Loucy (cell line): ENCODE results near the gene SMIM5.

Source experiments
- H2AFZ ChIP-seq: fragments of 200-600 bp; sonication (generic); 2 replicates; pipeline ENCODE4 v1.6.0; 2016; ENCODE audit warnings: antibody characterized with exemption, mild to moderate bottlenecking, low read length, moderate library complexity
- H3F3A ChIP-seq: fragments of 200-600 bp; 2 replicates; pipeline ENCODE4 v1.6.0; 2016; ENCODE audit warnings: antibody characterized with exemption, low read depth, mild to moderate bottlenecking
- H3K27me3 ChIP-seq: fragments of 200-600 bp; sonication (generic); 2 replicates; pipeline ENCODE4 v1.6.1; 2014; ENCODE audit warnings: low read length, mild to moderate bottlenecking; ENCODE audit not compliant: insufficient read depth, poor library complexity, severe bottlenecking
- H3K36me3 ChIP-seq: fragments of 200-600 bp; sonication (generic); 2 replicates; pipeline ENCODE4 v1.6.1; 2016; ENCODE audit warnings: low read length; ENCODE audit not compliant: insufficient read depth
- H3K4me1 ChIP-seq: fragments of 200-600 bp; sonication (generic); 2 replicates; pipeline ENCODE4 v1.5.1; 2014; ENCODE audit warnings: low read length, mild to moderate bottlenecking; ENCODE audit not compliant: insufficient read depth, poor library complexity, severe bottlenecking
- H3K4me2 ChIP-seq: fragments of 200-600 bp; sonication (generic); 2 replicates; pipeline ENCODE4 v1.6.0; 2014; ENCODE audit warnings: antibody characterized with exemption, low read length, low read depth, mild to moderate bottlenecking; ENCODE audit not compliant: poor library complexity, severe bottlenecking
- H3K4me3 ChIP-seq: fragments of 200-600 bp; sonication (generic); 2 replicates; pipeline ENCODE4 v1.5.1; 2014; ENCODE audit warnings: low read length, mild to moderate bottlenecking, mixed read lengths; ENCODE audit not compliant: poor library complexity, severe bottlenecking
- H3K79me2 ChIP-seq: fragments of 200-600 bp; sonication (generic); 2 replicates; pipeline ENCODE4 v1.6.1; 2014; ENCODE audit warnings: low read length; ENCODE audit not compliant: insufficient read depth
- H3K9ac ChIP-seq: fragments of 200-600 bp; sonication (generic); 2 replicates; pipeline ENCODE4 v1.6.0; 2014; ENCODE audit warnings: mild to moderate bottlenecking, low read depth, low read length, moderate library complexity; ENCODE audit not compliant: poor library complexity, severe bottlenecking
- H3K9me2 ChIP-seq: fragments of 200-600 bp; sonication (generic); replicated peaks from 2 replicates; pipeline ENCODE4 v1.6.1; 2016; ENCODE audit warnings: low read depth, low read length, mixed read lengths
- H3K9me3 ChIP-seq: fragments of 200-600 bp; sonication (generic); 2 replicates; pipeline ENCODE4 v1.6.1; 2014; ENCODE audit warnings: mild to moderate bottlenecking, antibody characterized with exemption, low read length, low read depth; ENCODE audit not compliant: insufficient read depth
- H4K20me1 ChIP-seq: fragments of 200-600 bp; sonication (generic); 2 replicates; pipeline ENCODE4 v1.6.0; 2014; ENCODE audit warnings: antibody characterized with exemption, low read length, mild to moderate bottlenecking; ENCODE audit not compliant: insufficient read depth, poor library complexity, severe bottlenecking
- CTCF ChIP-seq: fragments of 200-600 bp; sonication (generic); conservative IDR thresholded peaks from 2 replicates; pipeline ENCODE4 v1.5.1; 2014; ENCODE audit warnings: mild to moderate bottlenecking, antibody characterized with exemption, low read length
- EZH2phosphoT487 ChIP-seq: fragments of 200-600 bp; IDR thresholded peaks from 2 replicates; pipeline ENCODE4 v1.6.1; 2018; ENCODE audit warnings: antibody characterized with exemption, mild to moderate bottlenecking, moderate library complexity, borderline replicate concordance

Gene SMIM5

GRCh38 chr17:75662511-75662910 lies 29.3 kb downstream of the SMIM5 start:
- H3K79me2 ChIP-seq = peaks cover 17% of the 10 kb centered on the region

DNA sequence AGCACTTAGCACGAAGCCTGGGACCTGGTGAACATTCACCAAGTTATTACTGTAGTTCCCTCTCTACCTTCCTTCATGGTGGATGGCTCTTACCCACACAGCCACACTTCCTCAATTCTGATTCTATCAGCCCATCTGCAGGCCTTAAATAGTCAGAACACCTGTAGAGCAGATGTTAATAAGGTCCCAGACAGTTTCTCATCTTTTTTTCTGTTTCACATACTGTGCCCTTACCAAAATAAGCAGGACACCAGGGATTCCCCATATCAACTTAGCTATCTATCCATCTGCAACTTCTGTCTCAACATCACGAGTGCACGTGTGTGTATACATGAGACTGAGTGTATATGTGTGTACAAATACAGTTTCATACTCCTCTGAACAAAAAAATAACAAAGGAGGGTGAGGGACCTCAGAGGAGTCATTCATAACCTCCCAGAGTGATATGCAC lies 30.9 kb downstream of the SMIM5 start:
- Histone ChIP-seq H3K4me2 (no peak overlapping the region), H3K36me3 (no peaks in the 10 kb centered on the region), H3K27me3 (no peaks in the 10 kb centered on the region), H3K9me3 (no peaks in the 10 kb centered on the region), H3F3A (no peaks in the 10 kb centered on the region), H3K79me2 (peaks cover 33% of the 10 kb centered on the region), H3K9me2 (no peaks in the 10 kb centered on the region), H3K9ac (no peak overlapping the region), H3K4me3 (no peak overlapping the region), H3K4me1 (peaks cover 26% of the 10 kb centered on the region), H2AFZ (no peak overlapping the region), H4K20me1 (peaks cover 14% of the 10 kb centered on the region)
- TF ChIP-seq CTCF = no peak
- no peak for TF ChIP-seq EZH2phosphoT487

More at GRCh38 chr17:75662511-75662910, 29.3 kb downstream of the SMIM5 start:
- Histone ChIP-seq H3K9me3 (no peaks in the 10 kb centered on the region), H3K4me3 (no peak overlapping the region), H3K4me2 (no peak overlapping the region), H3K36me3 (no peaks in the 10 kb centered on the region), H4K20me1 (peaks cover 2% of the 10 kb centered on the region), H3K4me1 (peaks cover 13% of the 10 kb centered on the region), H3K27me3 (no peaks in the 10 kb centered on the region), H2AFZ (no peak overlapping the region), H3K9me2 (no peaks in the 10 kb centered on the region), H3K9ac (no peak overlapping the region), H3F3A (no peaks in the 10 kb centered on the region)
- no peak for TF ChIP-seq EZH2phosphoT487
- no peak for TF ChIP-seq CTCF

DNA sequence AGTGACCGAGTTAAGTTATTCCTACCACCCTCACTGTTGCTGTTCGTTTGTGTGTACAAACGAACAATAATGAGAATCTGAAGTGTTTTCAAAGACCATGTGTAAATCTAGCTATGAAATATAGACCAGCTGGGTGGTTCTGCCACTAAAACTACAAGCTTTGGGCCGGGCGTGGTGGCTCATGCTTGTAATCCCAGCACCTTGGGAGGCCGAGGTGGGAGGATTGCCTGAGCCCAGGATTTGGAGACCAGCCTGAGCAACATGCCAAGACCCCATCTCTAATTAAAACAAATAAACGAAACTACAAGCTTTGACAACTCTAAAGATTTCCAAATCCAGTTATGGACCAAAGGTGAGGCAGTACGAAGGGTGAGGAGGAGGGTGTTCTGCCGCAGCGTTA lies 32.7 kb downstream of the SMIM5 start:
- Histone ChIP-seq H3K9me2 (no peaks in the 10 kb centered on the region), H3K9ac (peak overlapping the region; percentile 86), H3F3A (no peaks in the 10 kb centered on the region), H3K4me1 (peaks cover 34% of the 10 kb centered on the region), H3K4me2 (peak overlapping the region; percentile 78), H3K4me3 (peak overlapping the region; percentile 92), H3K36me3 (peaks cover 10% of the 10 kb centered on the region; the same call in 1 of the 2 replicates), H3K9me3 (no peaks in the 10 kb centered on the region), H4K20me1 (peaks cover 14% of the 10 kb centered on the region), H3K79me2 (peaks cover 52% of the 10 kb centered on the region), H2AFZ (no peak overlapping the region), H3K27me3 (no peaks in the 10 kb centered on the region)
- no peak for TF ChIP-seq EZH2phosphoT487
- no peak for TF ChIP-seq CTCF
